Erythroblast (primary cell): ENCODE measurements around the gene SETDB2.

Experiments
- DNase-seq, 2 experiments: peaks; one replicate each; lab custom pipeline; 2025; lab: John Stamatoyannopoulos, UW
- GATA1 ChIP-seq: IDR thresholded peaks from 2 replicates; pipeline ENCODE4 v1.6.1; 2011; ENCODE audit warnings: low read depth, mild to moderate bottlenecking, control low read depth, low read length, moderate library complexity
- POLR2A ChIP-seq: IDR thresholded peaks from 2 replicates; pipeline ENCODE4 v1.6.1; 2011; ENCODE audit warnings: mild to moderate bottlenecking, low read length

SETDB2 gene

GRCh38 chr13:49540552-49540951, 96.5 kb downstream of the SETDB2 start:
- DNase-seq = no peak
- no peak for TF ChIP-seq POLR2A
- no peak for TF ChIP-seq GATA1

- TF ChIP-seq GATA1 = no peak
- TF ChIP-seq POLR2A = no peak
- no peak for DNase-seq
Observed at GRCh38 chr13:49543656-49544055, 99.6 kb downstream of the SETDB2 start.
